HepG2 (cell line): ENCODE data around the gene UROD. TPM values are rescaled to one million over a fixed set of nuclear protein-coding genes. Genes with fewer than 3 reads are reported as not detected.

ENCODE experiments used
- ATAC-seq: fragments of 200-7000 bp; cut with Tn5 transposase; 3 replicates; pipeline ENCODE4 v1.9.1; 2020; ENCODE audit warnings: mild to moderate bottlenecking, moderate library complexity
- BruUV-seq: library from RNA; stranded (reverse); fragments of 400-500 nt; replicated peaks from 2 replicates; lab custom pipeline; 2021; lab: Mats Ljungman, UMichigan
- CTCF ChIA-PET: fragments of 300-600 bp; formaldehyde crosslinking; extraction: SDS; loops from one replicate; lab custom pipeline; 2021; ENCODE audit warnings: low total read pairs, inconsistent platforms, low intra/inter-chr PET ratio; lab: Yijun Ruan, JAX
- POLR2A ChIA-PET: fragments of 350-600 bp; sonication (Branson Sonifier 250); formaldehyde crosslinking; loops from one replicate; lab custom pipeline; 2020; ENCODE audit warnings: antibody characterized with exemption, inconsistent platforms; lab: Yijun Ruan, JAX
- DNase-seq: peaks from one replicate; pipeline ENCODE4 v3.0.0-alpha.2; 2015; ENCODE audit warnings: low spot score
- FAIRE-seq: peaks from 3 replicates; lab custom pipeline; 2011; peaks lifted over from hg19 to GRCh38; lab: Jason Lieb, UNC
- H2AFZ ChIP-seq: one replicate; pipeline ENCODE4 v1.6.1; 2011; ENCODE audit warnings: low read length, inconsistent platforms
- H3K27ac ChIP-seq: fragments of 300-600 bp; 3 replicates; pipeline ENCODE4 v1.8.0; 2011; ENCODE audit warnings: mixed run types, mild to moderate bottlenecking, mixed read lengths, low read length, inconsistent platforms; ENCODE audit not compliant: insufficient read depth; ENCODE audit errors: extremely low read length
- H3K27me3 ChIP-seq, 2 experiments: fragments of 200-600 bp in 1 of 2; 2 replicates in 1 of 2; 3 replicates in 1 of 2; pipeline versions ENCODE4 v1.6.0 to v1.8.0; 2011; ENCODE audit warnings: low read length in 2 of 2, mild to moderate bottlenecking in 2 of 2, moderate library complexity in 2 of 2, inconsistent platforms in 1 of 2; ENCODE audit not compliant: insufficient read depth in 2 of 2, control insufficient read depth in 1 of 2
- H3K36me3 ChIP-seq, 2 experiments: fragments of 200-600 bp in 1 of 2; replicated peaks in 1 of 2; 2 replicates in 1 of 2; 3 replicates in 1 of 2; pipeline versions ENCODE4 v1.5.1 to v1.8.0; 2011; ENCODE audit warnings: low read length in 2 of 2, inconsistent platforms in 1 of 2; ENCODE audit not compliant: insufficient read depth in 2 of 2, control insufficient read depth in 1 of 2
- H3K4me1 ChIP-seq: 2 replicates; pipeline ENCODE4 v1.5.1; 2012; ENCODE audit warnings: low read length, inconsistent platforms; ENCODE audit not compliant: insufficient read depth
- H3K4me2 ChIP-seq: 2 replicates; pipeline ENCODE4 v1.6.0; 2011; ENCODE audit warnings: low read depth, low read length, inconsistent platforms
- H3K4me3 ChIP-seq, 3 experiments: fragments of 200-600 bp in 1 of 3; sonication (generic), shearing (Covaris generic) in 1 of 3; replicated peaks in 1 of 3; 2 replicates each; pipeline ENCODE4 v1.5.1; 2011 to 2016; ENCODE audit warnings: low read length in 3 of 3, inconsistent platforms in 2 of 3, low read depth in 2 of 3, mild to moderate bottlenecking in 2 of 3, control low read depth in 1 of 3, mixed read lengths in 1 of 3; ENCODE audit not compliant: insufficient read depth in 1 of 3
- H3K79me2 ChIP-seq: one replicate; pipeline ENCODE4 v1.6.1; 2011; ENCODE audit warnings: low read length, inconsistent platforms; ENCODE audit not compliant: insufficient read depth
- H3K9ac ChIP-seq: 2 replicates; pipeline ENCODE4 v1.6.0; 2011; ENCODE audit warnings: mild to moderate bottlenecking, low read depth, low read length, inconsistent platforms; ENCODE audit not compliant: insufficient read depth
- H3K9me3 ChIP-seq: 2 replicates; pipeline ENCODE4 v1.5.1; 2012; ENCODE audit warnings: mild to moderate bottlenecking, low read length
- H4K20me1 ChIP-seq: 2 replicates; pipeline ENCODE4 v1.6.0; 2011; ENCODE audit warnings: inconsistent platforms, mild to moderate bottlenecking, low read length, moderate library complexity; ENCODE audit not compliant: insufficient read depth
- ATF5 ChIP-seq: sonication (generic); formaldehyde crosslinking; IDR thresholded peaks from 2 replicates; pipeline ENCODE4 v1.4.0; 2020; ENCODE audit warnings: mild to moderate bottlenecking, low read depth, missing genetic modification reagents
- CC2D1A ChIP-seq: sonication (generic); formaldehyde crosslinking; IDR thresholded peaks from 2 replicates; pipeline ENCODE4 v1.8.1; 2023; ENCODE audit warnings: mild to moderate bottlenecking, missing genetic modification reagents
- ZNF780A ChIP-seq: sonication (generic); formaldehyde crosslinking; IDR thresholded peaks from 2 replicates; pipeline ENCODE4 v1.8.0; 2022; ENCODE audit warnings: mild to moderate bottlenecking, missing genetic modification reagents, moderate library complexity
- WGBS: methylation state at CpG from one replicate; pipeline ENCODE4 v1.1.6; 2017; ENCODE audit warnings: low lambda C conversion rate; 5-methylcytosine and 5-hydroxymethylcytosine counted together
- in situ Hi-C: cut with HindIII; loops from 2 replicates; pipeline ENCODE4 v1.10.0; 2017; ENCODE audit warnings: low pct_unique_long_range_greater_than_20kb; ENCODE audit not compliant: extremely low pct_ligation_motif_present
- intact Hi-C: fragments of 100-400 bp; cut with micrococcal nuclease; formaldehyde crosslinking; loops from one replicate; pipeline ENCODE4 v1.10.0; 2022; ENCODE audit not compliant: unreplicated experiment
- polyA plus RNA-seq, 8 experiments: library from polyadenylated mRNA; depleted of rRNA in 3 of 8; stranded (reverse) in 7 of 8; unstranded in 1 of 8; fragments of >200 nt; fragmentation: Illumina TruSeq in 4 of 8; extraction: Trizol in 4 of 8; gene quantifications; 2 replicates each; pipeline versions ENCODE4 v1.2.1 to v1.2.3, GENCODE V29; 2011 to 2016; ENCODE audit warnings: low read depth in 4 of 8, missing spikeins in 1 of 8, mixed read lengths in 1 of 8; ENCODE audit not compliant: insufficient read depth in 1 of 8
- total RNA-seq, 5 experiments: library from RNA; depleted of rRNA; stranded (reverse); fragments of >200 nt; fragmentation: Illumina TruSeq; extraction: Trizol; gene quantifications; 2 replicates each; pipeline ENCODE4 v1.2.3, GENCODE V29; 2016; ENCODE audit warnings: low read depth in 1 of 5
- TF ChIP-seq, protein P1 (sequence below): sonication (generic); formaldehyde crosslinking; IDR thresholded peaks from 2 replicates; pipeline ENCODE4 v1.8.1; 2023; ENCODE audit warnings: mild to moderate bottlenecking, missing genetic modification reagents

Gene UROD
- total and polyA plus RNA-seq, 2 of the 13 experiments (the other 11 are each of a cell fraction or from before 2014, with no cell fraction given): 162 to 171 TPM

GRCh38 chr1:45032837-45033236, 20.8 kb downstream of the UROD start (continued):
- TF ChIP-seq, protein P1, sequence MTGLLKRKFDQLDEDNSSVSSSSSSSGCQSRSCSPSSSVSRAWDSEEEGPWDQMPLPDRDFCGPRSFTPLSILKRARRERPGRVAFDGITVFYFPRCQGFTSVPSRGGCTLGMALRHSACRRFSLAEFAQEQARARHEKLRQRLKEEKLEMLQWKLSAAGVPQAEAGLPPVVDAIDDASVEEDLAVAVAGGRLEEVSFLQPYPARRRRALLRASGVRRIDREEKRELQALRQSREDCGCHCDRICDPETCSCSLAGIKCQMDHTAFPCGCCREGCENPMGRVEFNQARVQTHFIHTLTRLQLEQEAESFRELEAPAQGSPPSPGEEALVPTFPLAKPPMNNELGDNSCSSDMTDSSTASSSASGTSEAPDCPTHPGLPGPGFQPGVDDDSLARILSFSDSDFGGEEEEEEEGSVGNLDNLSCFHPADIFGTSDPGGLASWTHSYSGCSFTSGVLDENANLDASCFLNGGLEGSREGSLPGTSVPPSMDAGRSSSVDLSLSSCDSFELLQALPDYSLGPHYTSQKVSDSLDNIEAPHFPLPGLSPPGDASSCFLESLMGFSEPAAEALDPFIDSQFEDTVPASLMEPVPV: no peak

DNA sequence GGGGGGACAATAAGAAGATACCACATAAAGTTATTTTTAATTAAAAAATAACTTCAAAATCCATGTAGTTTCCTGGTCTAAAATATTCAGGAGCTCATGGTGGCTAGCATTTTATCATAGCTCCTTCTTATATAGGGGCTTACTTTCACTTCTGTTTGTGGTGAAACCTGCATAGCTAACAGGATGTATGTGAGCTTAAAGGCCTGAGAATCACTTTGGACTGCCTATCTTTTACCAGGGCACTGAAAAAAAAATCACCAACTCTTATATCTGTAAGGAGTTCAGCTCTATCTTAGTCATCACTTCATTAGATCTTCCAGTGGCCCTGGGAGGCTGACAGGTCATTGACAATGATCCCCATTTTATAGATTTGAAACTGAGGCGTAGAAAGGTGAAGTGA, 21.3 kb downstream of the UROD start:
- H4K20me1 ChIP-seq: no peaks in the 10 kb centered on the region
- no peak overlapping the region for H3K27ac ChIP-seq
- peaks cover 4% of the 10 kb centered on the region; the same call in 1 of the 2 replicates for H3K4me1 ChIP-seq
- no peak overlapping the region for H2AFZ ChIP-seq
- CTCF ChIA-PET: no interaction called here
- TF ChIP-seq ATF5: no peak
- no peak for TF ChIP-seq CC2D1A (CRISPR knock-in tag)
- TF ChIP-seq ZNF780A (CRISPR knock-in tag): no peak
- POLR2A ChIA-PET: no interaction called here
- BruUV-seq: no TSS peak
- no peaks in the 10 kb centered on the region for H3K9me3 ChIP-seq
- no peaks in the 10 kb centered on the region for H3K79me2 ChIP-seq
- H3K36me3 ChIP-seq: peaks cover 13 to 30% of the 10 kb centered on the region in 2 experiments; a peak in 4 of 5 replicates
- no peak overlapping the region for H3K9ac ChIP-seq
- H3K27me3 ChIP-seq: no peaks in the 10 kb centered on the region
- ATAC-seq (no peak), FAIRE-seq (no peak), DNase-seq (no peak)
- in situ Hi-C loops (no loop called here), intact Hi-C loops (no loop called here)
- H3K4me2 ChIP-seq: no peak overlapping the region
- WGBS: 100% methylated on average over 1 of the region's 1 CpG
- no peak overlapping the region for H3K4me3 ChIP-seq
